LNCAP (cell line): ENCODE data around the gene PDE11A.

Experiments
- TF ChIP-seq, protein P1 (sequence below): fragments of 450-650 bp; IDR thresholded peaks from 2 replicates; pipeline ENCODE4 v1.5.1; 2017; ENCODE audit warnings: mild to moderate bottlenecking

The PDE11A gene

DNA sequence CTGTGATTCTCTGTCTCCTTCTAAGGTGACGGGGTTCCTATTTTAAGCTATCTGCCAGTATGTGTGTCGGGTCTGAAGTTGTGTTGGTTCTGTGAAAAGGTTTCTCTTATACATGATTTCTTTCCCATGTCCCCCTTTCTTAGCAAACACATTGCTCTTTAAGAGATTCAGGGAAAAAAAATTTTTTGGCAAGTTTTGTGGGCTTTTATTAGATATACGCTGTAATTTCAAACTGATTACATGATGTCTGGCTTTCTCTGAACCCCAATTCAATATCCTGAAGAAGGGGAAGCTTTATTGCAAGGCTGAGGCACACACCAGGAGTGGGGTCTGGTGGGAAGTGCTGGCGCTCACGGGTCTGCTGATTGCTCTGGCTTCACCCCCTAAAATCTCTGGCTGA, 469.4 kb downstream of the PDE11A start:
- TF ChIP-seq, protein P1, sequence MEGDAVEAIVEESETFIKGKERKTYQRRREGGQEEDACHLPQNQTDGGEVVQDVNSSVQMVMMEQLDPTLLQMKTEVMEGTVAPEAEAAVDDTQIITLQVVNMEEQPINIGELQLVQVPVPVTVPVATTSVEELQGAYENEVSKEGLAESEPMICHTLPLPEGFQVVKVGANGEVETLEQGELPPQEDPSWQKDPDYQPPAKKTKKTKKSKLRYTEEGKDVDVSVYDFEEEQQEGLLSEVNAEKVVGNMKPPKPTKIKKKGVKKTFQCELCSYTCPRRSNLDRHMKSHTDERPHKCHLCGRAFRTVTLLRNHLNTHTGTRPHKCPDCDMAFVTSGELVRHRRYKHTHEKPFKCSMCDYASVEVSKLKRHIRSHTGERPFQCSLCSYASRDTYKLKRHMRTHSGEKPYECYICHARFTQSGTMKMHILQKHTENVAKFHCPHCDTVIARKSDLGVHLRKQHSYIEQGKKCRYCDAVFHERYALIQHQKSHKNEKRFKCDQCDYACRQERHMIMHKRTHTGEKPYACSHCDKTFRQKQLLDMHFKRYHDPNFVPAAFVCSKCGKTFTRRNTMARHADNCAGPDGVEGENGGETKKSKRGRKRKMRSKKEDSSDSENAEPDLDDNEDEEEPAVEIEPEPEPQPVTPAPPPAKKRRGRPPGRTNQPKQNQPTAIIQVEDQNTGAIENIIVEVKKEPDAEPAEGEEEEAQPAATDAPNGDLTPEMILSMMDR = no peak

DNA sequence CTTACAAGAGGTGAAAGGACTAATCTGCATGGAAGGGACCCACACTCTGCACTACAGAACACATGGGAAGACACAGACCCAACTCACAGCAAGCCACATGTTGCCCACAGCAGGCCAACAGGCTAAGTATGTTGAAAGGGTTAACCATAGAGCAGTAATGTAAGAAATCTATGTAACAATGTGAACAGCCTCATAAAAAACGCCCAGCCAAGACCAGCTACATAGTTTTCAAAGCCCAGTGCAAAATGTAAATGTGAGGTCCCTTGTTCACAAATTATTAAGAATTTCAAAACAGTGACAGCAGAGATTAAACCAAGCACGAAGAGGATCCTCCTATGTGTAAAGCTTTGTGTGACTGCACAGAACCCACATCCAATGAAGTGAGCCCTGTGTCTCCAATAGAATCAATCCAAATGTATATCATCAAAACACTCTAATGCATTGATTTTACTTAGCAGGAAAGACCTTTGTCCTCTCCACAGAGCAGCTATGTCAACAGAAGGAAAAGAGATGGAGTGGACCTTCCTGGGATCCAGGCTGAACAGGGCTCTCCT, 469.9 kb downstream of the PDE11A start:
- TF ChIP-seq, protein P1 = no peak

DNA sequence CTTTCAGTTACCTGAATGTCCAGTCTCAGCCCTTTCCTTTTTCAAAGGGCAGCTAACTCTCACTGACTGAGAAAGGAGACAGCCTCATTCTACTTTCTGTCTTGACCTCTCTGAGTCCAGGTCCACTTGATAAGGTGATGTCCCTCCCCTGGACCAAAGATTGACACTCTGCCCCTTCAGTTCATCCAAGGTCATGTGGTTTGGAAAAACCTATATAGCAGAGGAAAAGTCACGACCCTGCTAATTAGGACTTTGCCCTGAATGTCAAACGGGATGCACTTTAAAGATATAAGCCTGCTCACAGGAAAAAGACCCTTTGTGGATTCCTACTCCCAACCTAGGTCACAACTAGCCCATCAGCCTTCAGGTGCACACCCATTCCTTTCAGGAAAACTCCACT, 471.7 kb downstream of the PDE11A start:
- TF ChIP-seq, protein P1 = no peak

DNA sequence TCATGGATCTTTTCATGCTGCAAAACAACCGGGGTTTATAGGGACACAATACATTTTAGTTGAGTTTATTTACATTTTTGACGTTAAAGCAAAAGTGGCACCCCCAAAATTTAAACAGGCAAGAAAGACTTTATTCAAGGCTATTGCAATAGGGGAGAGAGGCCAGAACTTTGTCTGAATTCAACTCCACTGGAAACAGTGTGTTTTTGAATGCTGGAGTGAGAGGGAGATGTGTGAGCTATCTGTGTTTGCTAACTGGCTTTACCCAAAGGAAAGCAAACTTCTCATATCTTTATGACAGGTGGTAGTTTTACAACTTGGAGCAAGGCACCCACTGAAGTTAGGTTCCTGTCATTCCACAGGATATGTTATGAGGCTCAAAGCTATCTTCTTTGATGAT, 472.6 kb downstream of the PDE11A start:
- TF ChIP-seq, protein P1 = no peak

DNA sequence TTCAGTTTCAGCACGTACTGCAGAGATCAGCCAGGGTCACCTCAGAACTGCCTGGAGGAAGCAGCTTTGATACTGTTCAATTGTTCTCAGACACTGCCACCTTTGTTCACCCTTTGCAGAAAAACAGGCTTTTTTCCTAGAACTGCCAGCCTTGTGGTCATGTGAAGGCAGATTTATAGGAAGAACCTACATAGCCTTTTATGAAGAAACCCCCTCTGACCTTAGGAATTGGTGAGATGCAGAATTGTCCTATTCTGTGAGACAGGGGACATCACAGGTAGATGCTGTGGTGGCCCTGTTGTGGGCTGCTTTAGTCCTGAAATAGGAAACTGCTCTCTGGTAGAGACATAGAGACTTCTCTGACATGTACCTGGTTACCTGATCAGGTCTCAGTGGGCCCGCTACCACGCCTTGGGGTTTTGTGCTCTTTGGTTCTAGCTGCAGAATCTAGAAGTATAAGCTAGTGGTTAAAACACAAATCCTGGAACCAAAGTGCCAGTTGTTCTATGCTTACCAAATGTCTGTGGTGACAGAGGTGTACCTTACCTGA, 473.4 kb downstream of the PDE11A start:
- TF ChIP-seq, protein P1 = no peak

DNA sequence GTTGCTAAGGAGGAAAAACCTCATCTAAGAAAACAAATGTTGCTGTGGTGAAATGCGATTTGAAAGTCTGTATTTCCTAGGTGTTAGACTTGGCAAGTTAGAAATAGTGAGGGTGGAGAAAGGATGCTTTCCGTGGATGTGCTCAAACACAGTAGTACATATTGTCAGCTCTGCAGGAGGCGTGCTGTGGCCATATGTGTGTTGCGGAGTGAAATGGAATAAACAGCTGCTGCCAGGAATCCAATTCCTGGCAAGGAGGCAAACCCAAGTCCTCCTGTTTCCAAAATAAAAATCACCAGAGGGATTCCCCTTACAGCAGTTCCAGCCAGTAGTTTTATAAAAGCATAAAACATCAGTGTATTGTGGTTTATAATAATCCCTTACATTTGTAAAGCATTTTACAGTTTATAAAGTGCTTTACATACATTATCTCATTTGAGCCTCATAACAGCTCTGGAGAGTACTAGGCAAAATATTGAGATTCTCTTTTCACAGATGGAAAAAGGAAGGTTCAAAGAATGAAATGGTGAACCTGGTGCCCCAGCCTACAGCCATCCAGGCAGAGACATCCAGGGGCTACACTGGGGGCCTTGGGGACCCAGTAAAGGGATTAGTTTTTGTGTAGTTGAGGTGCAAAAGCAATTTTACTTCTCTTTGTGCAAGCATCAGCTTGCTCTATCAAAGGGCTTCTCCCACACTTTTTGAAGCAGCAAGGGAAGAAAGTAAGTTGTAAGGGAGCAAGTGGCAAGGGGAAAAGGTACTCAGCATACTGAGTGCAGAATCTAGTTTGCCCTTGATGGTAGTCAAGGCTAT, 474.0 kb downstream of the PDE11A start:
- TF ChIP-seq, protein P1 = no peak

DNA sequence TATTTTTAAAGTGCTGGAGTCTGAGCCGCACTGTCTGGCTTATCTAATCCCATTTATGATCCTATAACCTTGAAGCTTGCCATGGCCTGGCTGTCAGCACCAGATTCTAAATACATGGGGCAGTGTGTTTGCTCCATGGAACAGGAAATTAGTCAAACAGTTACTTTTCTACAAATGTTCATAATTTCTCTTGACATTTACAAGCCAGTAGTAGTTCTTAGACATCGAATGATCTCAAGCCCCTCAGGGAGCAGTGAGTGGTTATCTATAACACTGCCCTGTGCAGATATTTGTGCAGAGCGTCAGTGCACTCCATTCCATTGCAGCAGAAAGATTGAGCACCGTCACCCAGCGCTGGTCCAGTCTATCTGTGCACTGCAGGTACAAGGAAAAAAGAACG, 474.8 kb downstream of the PDE11A start:
- TF ChIP-seq, protein P1 = no peak
